Measurements from ENCODE around the gene ZBTB42.

The ZBTB42 gene

GRCh38 chr14:104803912-104804410, 3.1 kb downstream of the ZBTB42 start:
- no peak for TF ChIP-seq CTCF (IDR thresholded peaks at IDR 0.05; ENCODE audit: low read depth, low read length, poor library complexity, severe bottlenecking)
- no peak for TF ChIP-seq EZH2phosphoT487 (IDR thresholded peaks at IDR 0.05; ENCODE audit: borderline replicate concordance, low read length)
- peaks cover 10% of the 10 kb centered on the region for H3F3A ChIP-seq (ENCODE audit: control insufficient read depth, insufficient read depth)
- no peak overlapping the region for H3K4me3 ChIP-seq (ENCODE audit: low read length)
- peaks cover 31% of the 10 kb centered on the region for H3K27me3 ChIP-seq (ENCODE audit: control insufficient read depth, low read length)
- H3K9me2 ChIP-seq (replicated peaks; ENCODE audit: control insufficient read depth, low read length) = no peaks in the 10 kb centered on the region
- H4K20me1 ChIP-seq (ENCODE audit: control insufficient read depth, insufficient read depth, low read depth, low read length) = no peaks in the 10 kb centered on the region
- no peaks in the 10 kb centered on the region for H3K36me3 ChIP-seq (ENCODE audit: control insufficient read depth, low read length)
- no peaks in the 10 kb centered on the region for H3K9me3 ChIP-seq (ENCODE audit: control insufficient read depth, insufficient read depth, low read length)
- H3K79me2 ChIP-seq (ENCODE audit: control insufficient read depth, low read length) = no peaks in the 10 kb centered on the region
- H3K4me1 ChIP-seq (ENCODE audit: control insufficient read depth, low read length) = peaks cover 28% of the 10 kb centered on the region
- peak overlapping the region; percentile 14; the same call in 1 of the 2 replicates for H3K4me2 ChIP-seq (ENCODE audit: low read length)
- no peak overlapping the region for H3K27ac ChIP-seq (ENCODE audit: low read depth, low read length)

DNA sequence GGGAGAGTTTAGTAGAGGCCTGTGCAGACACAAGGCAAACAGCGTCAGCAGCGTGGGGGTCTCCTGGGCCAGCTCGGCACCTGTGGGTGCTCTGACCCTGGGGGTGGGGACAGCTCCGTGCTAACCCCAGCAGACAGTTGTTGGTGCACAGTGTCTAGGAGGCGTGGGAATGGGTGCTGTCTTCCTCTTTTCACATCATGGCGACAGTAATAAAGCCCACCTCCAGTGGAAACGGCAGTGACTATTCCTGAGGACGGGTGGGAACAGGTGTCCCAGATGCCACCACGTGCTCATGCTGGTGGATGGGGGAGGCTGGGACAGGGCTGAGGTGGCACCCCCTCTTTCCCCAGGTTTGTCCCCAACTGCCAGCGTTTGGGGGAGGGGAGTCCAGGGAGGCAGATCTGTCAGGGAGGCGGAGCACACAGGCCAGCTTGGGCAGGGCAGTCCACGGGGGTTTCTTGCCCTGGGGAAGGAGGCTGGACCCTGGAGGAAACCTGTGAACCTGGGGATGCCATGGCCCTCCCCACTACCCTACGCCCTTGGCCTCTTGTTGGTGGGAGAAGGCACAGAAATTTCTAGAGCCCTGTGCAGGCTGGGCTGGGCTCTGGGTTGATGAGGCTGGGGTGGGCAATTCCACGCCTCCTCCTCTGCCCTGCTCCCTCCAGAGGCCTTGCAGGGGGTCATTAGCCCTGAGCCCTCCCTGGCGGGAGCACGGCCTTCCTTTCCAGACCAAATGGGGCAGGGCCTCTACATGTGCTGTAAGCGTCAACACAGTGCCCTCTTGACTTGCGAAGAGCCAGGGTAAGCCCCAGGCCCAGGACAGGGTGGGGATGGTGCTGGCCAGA, 3.8 kb downstream of the ZBTB42 start:
- Histone ChIP-seq H3K9me3 (ENCODE audit: control insufficient read depth, insufficient read depth, low read length) (no peaks in the 10 kb centered on the region), H3K27me3 (ENCODE audit: control insufficient read depth, low read length) (peaks cover 24% of the 10 kb centered on the region), H3K27ac (ENCODE audit: low read depth, low read length) (no peak overlapping the region), H3K4me3 (ENCODE audit: low read length) (no peak overlapping the region), H4K20me1 (ENCODE audit: control insufficient read depth, insufficient read depth, low read depth, low read length) (no peaks in the 10 kb centered on the region), H3K9me2 (replicated peaks; ENCODE audit: control insufficient read depth, low read length) (no peaks in the 10 kb centered on the region), H3K4me2 (ENCODE audit: low read length) (peak overlapping the region; percentile 14; the same call in 1 of the 2 replicates), H3F3A (ENCODE audit: control insufficient read depth, insufficient read depth) (peaks cover 4% of the 10 kb centered on the region; the same call in 1 of the 2 replicates), H3K79me2 (ENCODE audit: control insufficient read depth, low read length) (no peaks in the 10 kb centered on the region), H3K4me1 (ENCODE audit: control insufficient read depth, low read length) (peaks cover 28% of the 10 kb centered on the region), H3K36me3 (ENCODE audit: control insufficient read depth, low read length) (no peaks in the 10 kb centered on the region)
- no peak for TF ChIP-seq CTCF (IDR thresholded peaks at IDR 0.05; ENCODE audit: low read depth, low read length, poor library complexity, severe bottlenecking)
- TF ChIP-seq EZH2phosphoT487 (IDR thresholded peaks at IDR 0.05; ENCODE audit: borderline replicate concordance, low read length) = no peak

DNA sequence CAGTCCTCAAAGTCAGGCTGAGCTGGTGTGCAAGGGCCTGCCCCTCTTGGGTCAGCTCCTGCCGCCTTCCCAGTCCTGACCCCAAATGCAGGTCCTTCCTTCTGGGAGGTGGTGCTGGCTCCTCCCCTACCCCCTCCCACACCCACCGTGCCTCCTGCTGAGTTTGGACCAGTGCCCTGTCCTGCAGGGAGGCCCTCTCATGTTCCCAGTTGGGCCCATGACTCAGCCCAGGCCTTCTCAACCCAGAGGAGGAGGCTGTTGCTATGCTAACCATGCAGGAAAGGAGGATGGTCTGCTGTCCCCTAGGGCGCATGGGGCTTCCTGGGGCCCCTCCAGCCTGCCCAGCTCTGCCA, 4.4 kb downstream of the ZBTB42 start:
- Histone ChIP-seq H3K4me3 (ENCODE audit: low read length) (no peak overlapping the region), H3K27ac (ENCODE audit: low read depth, low read length) (no peak overlapping the region), H3F3A (ENCODE audit: control insufficient read depth, insufficient read depth) (no peaks in the 10 kb centered on the region), H4K20me1 (ENCODE audit: control insufficient read depth, insufficient read depth, low read depth, low read length) (no peaks in the 10 kb centered on the region), H3K79me2 (ENCODE audit: control insufficient read depth, low read length) (no peaks in the 10 kb centered on the region), H3K9me2 (replicated peaks; ENCODE audit: control insufficient read depth, low read length) (no peaks in the 10 kb centered on the region), H3K4me2 (ENCODE audit: low read length) (no peak overlapping the region), H3K4me1 (ENCODE audit: control insufficient read depth, low read length) (peaks cover 24% of the 10 kb centered on the region), H3K36me3 (ENCODE audit: control insufficient read depth, low read length) (no peaks in the 10 kb centered on the region), H3K9me3 (ENCODE audit: control insufficient read depth, insufficient read depth, low read length) (no peaks in the 10 kb centered on the region), H3K27me3 (ENCODE audit: control insufficient read depth, low read length) (peaks cover 18% of the 10 kb centered on the region)
- TF ChIP-seq EZH2phosphoT487 (IDR thresholded peaks at IDR 0.05; ENCODE audit: borderline replicate concordance, low read length) = no peak
- TF ChIP-seq CTCF (IDR thresholded peaks at IDR 0.05; ENCODE audit: low read depth, low read length, poor library complexity, severe bottlenecking) = no peak

Measured in DOHH2 (cell line).